ENCODE results near the gene SCGB1C1.

DNA sequence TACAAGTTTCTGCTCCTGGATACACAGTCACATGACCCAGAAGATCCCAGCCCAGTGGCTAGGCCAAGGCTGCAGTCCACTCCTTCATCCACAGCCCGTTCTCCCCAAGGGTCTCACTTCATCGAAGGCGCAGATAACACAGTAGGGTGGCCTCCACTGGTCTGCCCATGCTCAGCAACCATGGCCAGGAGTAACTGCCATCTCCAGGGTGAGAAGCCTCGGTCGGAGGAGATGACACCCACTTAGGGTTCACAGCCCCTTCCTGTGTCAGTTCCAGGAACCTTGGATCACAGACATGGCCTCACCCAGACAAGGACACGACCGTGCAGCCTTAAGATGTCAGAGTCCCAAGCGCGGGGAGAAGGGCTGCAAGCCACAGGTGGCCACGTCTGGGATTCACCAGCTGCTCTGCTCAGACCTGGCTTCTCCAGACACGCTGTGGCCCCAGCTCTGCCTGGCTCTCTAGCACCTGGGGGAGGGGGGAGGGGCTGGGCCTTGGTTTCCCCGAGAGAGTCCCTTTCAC lies 11.8 kb downstream of the SCGB1C1 start:
- TF ChIP-seq, protein P1, sequence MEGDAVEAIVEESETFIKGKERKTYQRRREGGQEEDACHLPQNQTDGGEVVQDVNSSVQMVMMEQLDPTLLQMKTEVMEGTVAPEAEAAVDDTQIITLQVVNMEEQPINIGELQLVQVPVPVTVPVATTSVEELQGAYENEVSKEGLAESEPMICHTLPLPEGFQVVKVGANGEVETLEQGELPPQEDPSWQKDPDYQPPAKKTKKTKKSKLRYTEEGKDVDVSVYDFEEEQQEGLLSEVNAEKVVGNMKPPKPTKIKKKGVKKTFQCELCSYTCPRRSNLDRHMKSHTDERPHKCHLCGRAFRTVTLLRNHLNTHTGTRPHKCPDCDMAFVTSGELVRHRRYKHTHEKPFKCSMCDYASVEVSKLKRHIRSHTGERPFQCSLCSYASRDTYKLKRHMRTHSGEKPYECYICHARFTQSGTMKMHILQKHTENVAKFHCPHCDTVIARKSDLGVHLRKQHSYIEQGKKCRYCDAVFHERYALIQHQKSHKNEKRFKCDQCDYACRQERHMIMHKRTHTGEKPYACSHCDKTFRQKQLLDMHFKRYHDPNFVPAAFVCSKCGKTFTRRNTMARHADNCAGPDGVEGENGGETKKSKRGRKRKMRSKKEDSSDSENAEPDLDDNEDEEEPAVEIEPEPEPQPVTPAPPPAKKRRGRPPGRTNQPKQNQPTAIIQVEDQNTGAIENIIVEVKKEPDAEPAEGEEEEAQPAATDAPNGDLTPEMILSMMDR (optimal IDR thresholded peaks at IDR 0.05 in 1 of 3, IDR thresholded peaks at IDR 0.05 in 1 of 3, conservative IDR thresholded peaks at IDR 0.05 in 1 of 3; ENCODE audit: extremely low read depth in 1 of 3, insufficient read depth in 2 of 3, low read length in 3 of 3), result no peak
- no peak for TF ChIP-seq EZH2 (IDR thresholded peaks at IDR 0.05; ENCODE audit: low read length)
